OCI-LY1 (cell line): ENCODE data around the gene DCDC1.

Source experiments
- CTCF ChIP-seq: fragments of 200-600 bp; sonication (generic), shearing (Covaris generic); IDR thresholded peaks from 2 replicates; pipeline ENCODE4 v1.5.1; 2017; ENCODE audit warnings: mild to moderate bottlenecking, antibody characterized with exemption, low read length, moderate library complexity, mixed read lengths
- EZH2 ChIP-seq: fragments of 200-600 bp; sonication (generic), shearing (Covaris generic); IDR thresholded peaks from 2 replicates; pipeline ENCODE4 v1.8.0; 2017; ENCODE audit warnings: borderline replicate concordance, mixed run types, mild to moderate bottlenecking, antibody characterized with exemption, low read length, moderate library complexity, mixed read lengths

- TF ChIP-seq CTCF (no peak), EZH2 (no peak)
These were observed 155.2 kb downstream of the DCDC1 start for GRCh38 chr11:31214372-31214771.
